CD14-positive monocyte (primary cell): ENCODE measurements around the gene ARHGEF11. TPM values are rescaled to one million over a fixed set of nuclear protein-coding genes. Genes with fewer than 3 reads are reported as not detected.

Source experiments
- DNase-seq, 3 donors: peaks; one replicate each; pipeline ENCODE4 v3.0.0-alpha.2; 2011 to 2022
- H2AFZ ChIP-seq: 2 replicates; pipeline ENCODE4 v1.6.0; 2012; ENCODE audit warnings: mild to moderate bottlenecking, low read depth, low read length, inconsistent platforms; ENCODE audit not compliant: insufficient read depth, poor library complexity, severe bottlenecking
- H3K27ac ChIP-seq, 2 donors: 1 replicate in 1 of 2; 2 replicates in 1 of 2; pipeline ENCODE4 v1.5.1; 2012 to 2013; ENCODE audit warnings: low read length in 2 of 2, control low read depth in 1 of 2, inconsistent platforms in 1 of 2, low read depth in 1 of 2, mild to moderate bottlenecking in 1 of 2
- H3K27me3 ChIP-seq, 2 donors: one replicate each; pipeline versions ENCODE4 v1.6.0 to v1.6.1; 2011 to 2013; ENCODE audit warnings: low read length in 2 of 2; ENCODE audit not compliant: control insufficient read depth in 2 of 2, insufficient read depth in 2 of 2
- H3K36me3 ChIP-seq, 2 donors: replicated peaks in 1 of 2; 1 replicate in 1 of 2; 2 replicates in 1 of 2; pipeline versions ENCODE4 v1.5.1 to v1.6.1; 2012 to 2013; ENCODE audit warnings: low read length in 2 of 2, control low read depth in 1 of 2, inconsistent platforms in 1 of 2, mild to moderate bottlenecking in 1 of 2; ENCODE audit not compliant: insufficient read depth in 2 of 2, control insufficient read depth in 1 of 2
- H3K4me1 ChIP-seq, 2 donors: 1 replicate in 1 of 2; 2 replicates in 1 of 2; pipeline versions ENCODE4 v1.5.1 to v1.6.1; 2012 to 2013; ENCODE audit warnings: low read length in 2 of 2, control low read depth in 1 of 2, inconsistent platforms in 1 of 2, mild to moderate bottlenecking in 1 of 2, moderate library complexity in 1 of 2; ENCODE audit not compliant: insufficient read depth in 2 of 2, control insufficient read depth in 1 of 2
- H3K4me2 ChIP-seq: replicated peaks from 2 replicates; pipeline ENCODE3; 2012; ENCODE audit warnings: low read length, moderate library complexity, mild to moderate bottlenecking; ENCODE audit not compliant: poor library complexity, severe bottlenecking; ENCODE audit errors: extremely low read depth
- H3K4me3 ChIP-seq, 3 experiments: fragments of 200-600 bp in 1 of 3; sonication (generic) in 1 of 3; replicated peaks in 1 of 3; 1 replicate in 2 of 3; 2 replicates in 1 of 3; pipeline ENCODE4 v1.5.1; 2011 to 2013; ENCODE audit warnings: low read length in 3 of 3, mild to moderate bottlenecking in 3 of 3, control low read depth in 2 of 3, low read depth in 2 of 3, inconsistent platforms in 1 of 3, moderate library complexity in 1 of 3
- H3K79me2 ChIP-seq: 2 replicates; pipeline ENCODE4 v1.6.0; 2012; ENCODE audit warnings: mild to moderate bottlenecking, control low read depth, inconsistent platforms, low read length, moderate library complexity; ENCODE audit not compliant: insufficient read depth
- H3K9ac ChIP-seq: 2 replicates; pipeline ENCODE4 v1.6.0; 2017; ENCODE audit warnings: low read length, mild to moderate bottlenecking; ENCODE audit not compliant: insufficient read depth, poor library complexity, severe bottlenecking
- H3K9me3 ChIP-seq, 2 donors: replicated peaks in 1 of 2; 1 replicate in 1 of 2; 2 replicates in 1 of 2; pipeline versions ENCODE4 v1.5.1 to v1.6.1; 2012 to 2013; ENCODE audit warnings: low read length in 2 of 2, control low read depth in 1 of 2; ENCODE audit not compliant: control insufficient read depth in 1 of 2, insufficient read depth in 1 of 2
- H4K20me1 ChIP-seq: 2 replicates; pipeline ENCODE4 v1.6.0; 2012; ENCODE audit warnings: mild to moderate bottlenecking, low read length, control low read depth, moderate library complexity; ENCODE audit not compliant: insufficient read depth
- H3K27ac Mint-ChIP-seq, 7 donors: one replicate each; pipeline ENCODE4 v1.8.0; 2020; ENCODE audit warnings: mild to moderate bottlenecking in 7 of 7, mixed read lengths in 7 of 7, moderate library complexity in 6 of 7, inconsistent platforms in 2 of 7
- H3K27me3 Mint-ChIP-seq, 3 donors: one replicate each; pipeline ENCODE4 v1.8.0; 2021 to 2022; ENCODE audit warnings: low read depth in 3 of 3, mild to moderate bottlenecking in 3 of 3, mixed read lengths in 3 of 3, moderate library complexity in 3 of 3, inconsistent platforms in 1 of 3
- H3K36me3 Mint-ChIP-seq, 2 donors: one replicate each; pipeline ENCODE4 v1.8.0; 2020; ENCODE audit warnings: mixed read lengths in 2 of 2, inconsistent platforms in 1 of 2, mild to moderate bottlenecking in 1 of 2
- H3K4me1 Mint-ChIP-seq: one replicate; pipeline ENCODE4 v1.8.0; 2020; ENCODE audit warnings: mild to moderate bottlenecking, mixed read lengths
- H3K4me3 Mint-ChIP-seq, 2 donors: one replicate each; pipeline ENCODE4 v1.8.0; 2020; ENCODE audit warnings: mild to moderate bottlenecking in 2 of 2, mixed read lengths in 2 of 2, moderate library complexity in 1 of 2
- H3K9me3 Mint-ChIP-seq, 7 donors: one replicate each; pipeline ENCODE4 v1.8.0; 2020 to 2022; ENCODE audit warnings: mixed read lengths in 7 of 7, mild to moderate bottlenecking in 6 of 7, moderate library complexity in 6 of 7, inconsistent platforms in 2 of 7
- WGBS: methylation state at CpG from one replicate; pipeline ENCODE4 v1.1.5; 2013; ENCODE audit warnings: missing lambda C conversion rate; ENCODE audit not compliant: insufficient coverage; 5-methylcytosine and 5-hydroxymethylcytosine counted together
- intact Hi-C, 2 donors: fragments of 100-400 bp; cut with micrococcal nuclease; formaldehyde crosslinking; loops; one replicate each; pipeline versions ENCODE4 v1.15.0 to v1.15.1; 2023
- polyA plus RNA-seq, 3 donors: library from polyadenylated mRNA; depleted of rRNA in 1 of 3; unstranded in 2 of 3; stranded (reverse) in 1 of 3; fragments of 300-500 nt in 2 of 3; fragments of >200 nt in 1 of 3; fragmentation: Illumina TruSeq in 2 of 3; gene quantifications; 1 replicate in 2 of 3; 2 replicates in 1 of 3; pipeline ENCODE4 v1.2.3, GENCODE V29; 2012 to 2021
- TF ChIP-seq, protein P1 (sequence below): fragments of 200-600 bp; IDR thresholded peaks from one replicate; pipeline ENCODE4 v1.8.0; 2022; ENCODE audit warnings: antibody characterized with exemption, mild to moderate bottlenecking

Gene ARHGEF11
- polyA plus RNA-seq, 3 donors, result 17.0 to 78.5 (median 17.7) TPM

GRCh38 chr1:157090196-157090647 is 44.7 kb upstream of the ARHGEF11 start:
- Mint-ChIP-seq H3K27ac (peak overlapping the region in 1 of 7 donors; percentile 33), H3K36me3 (no peaks in the 10 kb centered on the region), H3K9me3 (peaks cover 0 to 2% (median 0%) of the 10 kb centered on the region in 7 donors), H3K4me1 (peaks cover 9% of the 10 kb centered on the region), H3K27me3 (peaks cover 2 to 13% (median 3%) of the 10 kb centered on the region in 3 donors), H3K4me3 (no peak overlapping the region)
- intact Hi-C loops, result loop anchor here in 1 of 2 donors (1.0 kb wide), 1 partner anchor 66 kb away; no protein-coding TSS in a partner anchor
- no peak overlapping the region for H2AFZ ChIP-seq
- no peak overlapping the region for H3K4me2 ChIP-seq
- no peaks in the 10 kb centered on the region for H4K20me1 ChIP-seq
- no peak overlapping the region for H3K4me3 ChIP-seq
- 28% methylated on average over 8 of the region's 10 CpGs for WGBS
- no peaks in the 10 kb centered on the region for H3K79me2 ChIP-seq
- H3K36me3 ChIP-seq, result no peaks in the 10 kb centered on the region
- H3K27ac ChIP-seq, result no peak overlapping the region
- no peaks in the 10 kb centered on the region for H3K9me3 ChIP-seq
- TF ChIP-seq, protein P1, sequence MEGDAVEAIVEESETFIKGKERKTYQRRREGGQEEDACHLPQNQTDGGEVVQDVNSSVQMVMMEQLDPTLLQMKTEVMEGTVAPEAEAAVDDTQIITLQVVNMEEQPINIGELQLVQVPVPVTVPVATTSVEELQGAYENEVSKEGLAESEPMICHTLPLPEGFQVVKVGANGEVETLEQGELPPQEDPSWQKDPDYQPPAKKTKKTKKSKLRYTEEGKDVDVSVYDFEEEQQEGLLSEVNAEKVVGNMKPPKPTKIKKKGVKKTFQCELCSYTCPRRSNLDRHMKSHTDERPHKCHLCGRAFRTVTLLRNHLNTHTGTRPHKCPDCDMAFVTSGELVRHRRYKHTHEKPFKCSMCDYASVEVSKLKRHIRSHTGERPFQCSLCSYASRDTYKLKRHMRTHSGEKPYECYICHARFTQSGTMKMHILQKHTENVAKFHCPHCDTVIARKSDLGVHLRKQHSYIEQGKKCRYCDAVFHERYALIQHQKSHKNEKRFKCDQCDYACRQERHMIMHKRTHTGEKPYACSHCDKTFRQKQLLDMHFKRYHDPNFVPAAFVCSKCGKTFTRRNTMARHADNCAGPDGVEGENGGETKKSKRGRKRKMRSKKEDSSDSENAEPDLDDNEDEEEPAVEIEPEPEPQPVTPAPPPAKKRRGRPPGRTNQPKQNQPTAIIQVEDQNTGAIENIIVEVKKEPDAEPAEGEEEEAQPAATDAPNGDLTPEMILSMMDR, result peak; percentile 93
- peaks cover 12 to 13% of the 10 kb centered on the region in 2 donors for H3K4me1 ChIP-seq
- no peak overlapping the region for H3K9ac ChIP-seq
- DNase-seq, result peak; percentile 76 to 83 (median 83)
- H3K27me3 ChIP-seq, result no peaks in the 10 kb centered on the region

GRCh38 chr1:157089789-157090188 is 44.2 kb upstream of the ARHGEF11 start:
- Mint-ChIP-seq H3K4me1 (peaks cover 9% of the 10 kb centered on the region), H3K36me3 (no peaks in the 10 kb centered on the region), H3K4me3 (no peak overlapping the region), H3K9me3 (peaks cover 0 to 2% (median 0%) of the 10 kb centered on the region in 7 donors), H3K27me3 (peaks cover 2 to 13% (median 3%) of the 10 kb centered on the region in 3 donors), H3K27ac (peak overlapping the region in 2 of 7 donors; percentile 33 to 46)
- H4K20me1 ChIP-seq, result no peaks in the 10 kb centered on the region
- no peaks in the 10 kb centered on the region for H3K36me3 ChIP-seq
- peaks cover 17% of the 10 kb centered on the region in 2 donors for H3K4me1 ChIP-seq
- H3K27me3 ChIP-seq, result no peaks in the 10 kb centered on the region
- WGBS, result 90% methylated on average over 7 of the region's 9 CpGs
- H3K79me2 ChIP-seq, result no peaks in the 10 kb centered on the region
- intact Hi-C loops, result loop anchor here (1.0 kb wide), 2 partner anchors 66 to 67 kb away; no protein-coding TSS in a partner anchor
- H2AFZ ChIP-seq, result no peak overlapping the region
- H3K9ac ChIP-seq, result no peak overlapping the region
- no peak overlapping the region for H3K4me2 ChIP-seq
- no peak overlapping the region for H3K4me3 ChIP-seq
- H3K27ac ChIP-seq, result no peak overlapping the region
- H3K9me3 ChIP-seq, result no peaks in the 10 kb centered on the region
- no peak for DNase-seq
- TF ChIP-seq, protein P1, result no peak
